OCI-LY3 (cell line): ENCODE data around the gene FRMD4A.
"Not testable (repeated sequence)": the region's sequence is repeated elsewhere in the genome, so short reads cannot be mapped to it uniquely, and the experiment has no call there.

Experiments used
- H2AFZ ChIP-seq: fragments of 200-600, 300-600 bp; shearing (Covaris generic); 2 replicates; pipeline ENCODE4 v1.6.0; 2014; ENCODE audit warnings: antibody characterized with exemption, low read depth, low read length
- H3K27ac ChIP-seq: fragments of 200-600, 300-600 bp; sonication (generic); 2 replicates; pipeline ENCODE4 v1.5.1; 2014; ENCODE audit warnings: mild to moderate bottlenecking, low read length, moderate library complexity, mixed read lengths
- H3K27me3 ChIP-seq: fragments of 200-600, 300-600 bp; sonication (generic); 2 replicates; pipeline ENCODE4 v1.6.1; 2014; ENCODE audit warnings: low read depth, low read length, mixed read lengths
- H3K36me3 ChIP-seq: fragments of 200-600, 300-600 bp; sonication (generic); replicated peaks from 2 replicates; pipeline ENCODE3; 2014; ENCODE audit warnings: low read depth, low read length, mixed read lengths
- H3K4me1 ChIP-seq: fragments of 300-600, 200-600 bp; sonication (generic); 2 replicates; pipeline ENCODE4 v1.6.1; 2014; ENCODE audit warnings: low read length, mixed read lengths
- H3K4me2 ChIP-seq: fragments of 200-600, 300-600 bp; sonication (generic); 2 replicates; pipeline ENCODE4 v1.6.1; 2014; ENCODE audit warnings: low read length, mixed read lengths
- H3K4me3 ChIP-seq: fragments of 300-600, 200-600 bp; sonication (generic); 2 replicates; pipeline ENCODE4 v1.5.1; 2014; ENCODE audit warnings: antibody characterized with exemption, mild to moderate bottlenecking, low read length, moderate library complexity
- H3K79me2 ChIP-seq: fragments of 300-600, 200-600 bp; shearing (Covaris generic); 2 replicates; pipeline ENCODE4 v1.6.1; 2014; ENCODE audit warnings: mild to moderate bottlenecking, low read length, mixed read lengths
- H3K9ac ChIP-seq: fragments of 300-600, 200-600 bp; shearing (Covaris generic); 2 replicates; pipeline ENCODE4 v1.6.0; 2014; ENCODE audit warnings: mild to moderate bottlenecking, low read length, moderate library complexity
- H3K9me3 ChIP-seq: fragments of 200-600, 300-600 bp; shearing (Covaris generic); 2 replicates; pipeline ENCODE4 v1.6.1; 2014; ENCODE audit warnings: low read length, mixed read lengths; ENCODE audit not compliant: insufficient read depth
- H4K20me1 ChIP-seq: fragments of 200-600, 300-600 bp; sonication (generic); 2 replicates; pipeline ENCODE4 v1.6.1; 2016; ENCODE audit warnings: low read length, mixed read lengths; ENCODE audit not compliant: insufficient read depth
- EZH2phosphoT487 ChIP-seq: fragments of 200-600 bp; shearing (Covaris generic); IDR thresholded peaks from 2 replicates; pipeline ENCODE4 v1.6.1; 2018; ENCODE audit warnings: antibody characterized with exemption, mixed run types, low read depth
- TF ChIP-seq, protein P1 (sequence below): fragments of 200-600, 300-600 bp; sonication (generic); IDR thresholded peaks from 2 replicates; pipeline ENCODE4 v1.5.1; 2014; ENCODE audit warnings: antibody characterized with exemption, low read length, low read depth

The FRMD4A gene

DNA sequence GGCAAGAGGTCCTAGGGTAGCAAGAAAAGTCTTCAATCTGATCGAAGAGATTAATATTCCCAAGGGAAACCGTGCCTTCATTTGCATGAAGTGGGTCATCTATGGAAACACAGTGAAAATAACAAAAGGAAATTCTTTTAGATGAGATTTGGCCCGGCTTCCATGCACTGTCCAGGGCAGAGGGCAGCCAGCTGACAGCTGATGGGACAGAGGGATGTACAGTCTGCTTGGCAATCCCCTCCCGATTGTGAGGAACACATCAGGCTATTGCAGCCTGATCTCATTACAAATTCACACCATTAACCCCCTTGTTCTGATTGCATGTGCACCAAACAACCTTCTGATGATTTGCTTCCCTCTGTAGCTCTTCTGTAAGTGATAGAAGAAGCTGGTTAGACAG lies 105.3 kb downstream of the FRMD4A start:
- Histone ChIP-seq H3K4me2 (no peak overlapping the region), H3K9ac (no peak overlapping the region), H3K27me3 (peaks cover 19% of the 10 kb centered on the region), H3K27ac (no peak overlapping the region), H3K79me2 (no peaks in the 10 kb centered on the region), H3K9me3 (no peaks in the 10 kb centered on the region), H2AFZ (no peak overlapping the region), H4K20me1 (no peaks in the 10 kb centered on the region), H3K36me3 (no peaks in the 10 kb centered on the region), H3K4me3 (no peak overlapping the region), H3K4me1 (no peaks in the 10 kb centered on the region)
- no peak for TF ChIP-seq EZH2phosphoT487
- TF ChIP-seq, protein P1, sequence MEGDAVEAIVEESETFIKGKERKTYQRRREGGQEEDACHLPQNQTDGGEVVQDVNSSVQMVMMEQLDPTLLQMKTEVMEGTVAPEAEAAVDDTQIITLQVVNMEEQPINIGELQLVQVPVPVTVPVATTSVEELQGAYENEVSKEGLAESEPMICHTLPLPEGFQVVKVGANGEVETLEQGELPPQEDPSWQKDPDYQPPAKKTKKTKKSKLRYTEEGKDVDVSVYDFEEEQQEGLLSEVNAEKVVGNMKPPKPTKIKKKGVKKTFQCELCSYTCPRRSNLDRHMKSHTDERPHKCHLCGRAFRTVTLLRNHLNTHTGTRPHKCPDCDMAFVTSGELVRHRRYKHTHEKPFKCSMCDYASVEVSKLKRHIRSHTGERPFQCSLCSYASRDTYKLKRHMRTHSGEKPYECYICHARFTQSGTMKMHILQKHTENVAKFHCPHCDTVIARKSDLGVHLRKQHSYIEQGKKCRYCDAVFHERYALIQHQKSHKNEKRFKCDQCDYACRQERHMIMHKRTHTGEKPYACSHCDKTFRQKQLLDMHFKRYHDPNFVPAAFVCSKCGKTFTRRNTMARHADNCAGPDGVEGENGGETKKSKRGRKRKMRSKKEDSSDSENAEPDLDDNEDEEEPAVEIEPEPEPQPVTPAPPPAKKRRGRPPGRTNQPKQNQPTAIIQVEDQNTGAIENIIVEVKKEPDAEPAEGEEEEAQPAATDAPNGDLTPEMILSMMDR: no peak

DNA sequence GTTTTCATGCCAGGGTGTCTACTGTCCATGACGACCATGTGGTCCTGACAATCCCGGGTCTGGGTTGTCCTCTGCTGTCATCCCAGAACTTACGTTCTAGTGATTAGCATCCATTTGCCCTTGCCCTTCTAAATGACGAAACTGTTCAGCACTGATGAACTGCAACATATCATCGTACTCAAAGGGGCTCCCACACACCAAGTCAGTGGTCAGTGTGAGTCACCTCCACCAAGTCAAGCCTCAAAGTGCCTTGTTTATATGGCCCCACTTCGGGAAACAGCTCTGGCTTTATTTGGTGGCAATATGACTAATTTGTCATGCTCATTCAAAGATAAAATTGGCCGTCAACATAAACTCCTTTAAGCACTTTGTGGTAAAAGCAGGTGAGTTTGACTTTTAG lies 110.7 kb downstream of the FRMD4A start:
- Histone ChIP-seq H3K4me2 (no peak overlapping the region), H2AFZ (no peak overlapping the region), H3K27me3 (peaks cover 9% of the 10 kb centered on the region), H3K9me3 (no peaks in the 10 kb centered on the region), H3K36me3 (no peaks in the 10 kb centered on the region), H3K9ac (no peak overlapping the region), H3K4me1 (no peaks in the 10 kb centered on the region), H3K27ac (no peak overlapping the region), H3K79me2 (no peaks in the 10 kb centered on the region), H3K4me3 (no peak overlapping the region), H4K20me1 (no peaks in the 10 kb centered on the region)
- TF ChIP-seq EZH2phosphoT487: no peak
- TF ChIP-seq, protein P1: no peak

DNA sequence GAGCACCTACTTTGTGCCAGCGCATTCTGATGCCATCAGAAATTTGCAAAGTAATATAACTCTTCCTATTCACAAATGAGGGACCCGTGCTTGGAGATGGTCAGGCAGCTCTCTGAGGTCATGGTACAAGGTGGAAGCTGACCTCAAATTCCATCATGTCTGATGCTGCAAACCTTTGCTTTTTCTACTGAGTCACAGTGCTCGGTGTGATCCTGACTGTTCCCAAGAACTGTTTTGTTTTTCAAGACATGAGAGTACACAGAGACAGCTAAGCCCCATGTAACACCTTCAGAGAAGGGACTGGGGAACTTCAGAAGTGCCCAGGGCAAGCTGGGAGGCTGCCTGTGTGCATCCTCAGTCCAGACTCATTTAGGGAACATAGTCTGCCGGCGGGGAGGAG lies 111.3 kb downstream of the FRMD4A start:
- Histone ChIP-seq H3K27ac (no peak overlapping the region), H3K9me3 (no peaks in the 10 kb centered on the region), H2AFZ (no peak overlapping the region), H3K79me2 (no peaks in the 10 kb centered on the region), H3K27me3 (peaks cover 10% of the 10 kb centered on the region), H3K9ac (no peak overlapping the region), H3K4me1 (no peaks in the 10 kb centered on the region), H3K4me2 (no peak overlapping the region), H3K36me3 (no peaks in the 10 kb centered on the region), H4K20me1 (no peaks in the 10 kb centered on the region), H3K4me3 (no peak overlapping the region)
- no peak for TF ChIP-seq EZH2phosphoT487
- TF ChIP-seq, protein P1: no peak

DNA sequence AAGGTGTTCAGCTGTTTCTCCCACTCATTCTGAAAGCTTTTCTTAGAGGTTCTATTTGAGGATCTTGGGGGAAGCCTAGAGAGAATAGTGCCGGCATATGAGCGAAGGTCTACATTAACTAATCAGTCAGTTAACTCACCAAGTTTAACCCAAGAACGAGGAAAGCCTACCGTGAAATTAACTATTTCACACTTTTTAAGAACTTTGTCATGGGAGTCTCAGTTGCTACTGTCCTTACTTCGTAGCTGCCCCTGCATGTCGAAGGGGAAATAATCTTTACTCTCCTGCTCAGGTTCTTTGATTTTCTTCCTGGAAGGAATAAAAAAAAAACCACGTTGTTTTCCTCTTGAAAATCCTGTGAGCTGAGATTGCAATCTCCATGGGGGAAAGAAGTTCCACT lies 115.1 kb downstream of the FRMD4A start:
- Histone ChIP-seq H3K27me3 (peaks cover 8% of the 10 kb centered on the region), H3K36me3 (no peaks in the 10 kb centered on the region), H2AFZ (no peak overlapping the region), H3K4me1 (no peaks in the 10 kb centered on the region), H4K20me1 (no peaks in the 10 kb centered on the region), H3K79me2 (no peaks in the 10 kb centered on the region), H3K9ac (no peak overlapping the region), H3K4me2 (no peak overlapping the region), H3K27ac (no peak overlapping the region), H3K4me3 (no peak overlapping the region), H3K9me3 (no peaks in the 10 kb centered on the region)
- TF ChIP-seq EZH2phosphoT487: no peak

DNA sequence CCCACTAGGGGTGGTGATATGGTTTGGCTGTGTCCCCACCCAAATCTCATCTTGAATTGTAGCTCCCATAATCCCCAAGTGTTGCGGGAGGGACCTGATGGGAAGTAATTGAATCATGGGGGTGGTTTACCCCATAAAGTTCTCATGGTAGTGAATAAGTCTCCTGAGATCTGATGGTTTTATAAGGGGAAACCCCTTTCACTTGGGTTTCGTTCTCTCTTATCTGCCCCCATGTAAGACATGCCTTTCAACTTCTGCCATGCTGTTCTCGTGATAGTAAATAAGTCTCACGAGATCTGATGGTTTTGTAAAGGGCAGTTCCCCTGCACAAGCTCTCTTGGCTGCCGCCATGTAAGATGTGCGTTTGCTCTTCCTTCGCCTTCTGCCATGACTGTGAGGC lies 117.0 kb downstream of the FRMD4A start:
- H3K27ac ChIP-seq, H3K4me3 ChIP-seq, H3K79me2 ChIP-seq, H3K4me2 ChIP-seq, H3K9me3 ChIP-seq, H3K4me1 ChIP-seq, H3K36me3 ChIP-seq, H4K20me1 ChIP-seq, H2AFZ ChIP-seq, H3K27me3 ChIP-seq, H3K9ac ChIP-seq: not testable (repeated sequence)
